Right atrium auricular region (tissue), 2 donors: Measurements from ENCODE around the gene CARD11. TPM values are rescaled to one million over a fixed set of nuclear protein-coding genes. Genes with fewer than 3 reads are reported as not detected.

Source experiments
- DNase-seq: peaks from one replicate; pipeline ENCODE4 v3.0.0-alpha.2; 2019; ENCODE audit warnings: low spot score
- H3K27ac ChIP-seq, 2 donors: fragments of 200-600 bp; sonication (generic); 1 replicate in 1 of 2; 2 replicates in 1 of 2; pipeline ENCODE4 v1.5.1; 2016 to 2019
- H3K27me3 ChIP-seq, 2 donors: fragments of 200-600 bp; sonication (generic); one replicate each; pipeline versions ENCODE4 v1.5.1 to v1.6.0; 2017 to 2019
- H3K36me3 ChIP-seq: fragments of 200-600 bp; sonication (generic); one replicate; pipeline ENCODE4 v1.5.1; 2016
- H3K4me1 ChIP-seq, 2 donors: fragments of 200-600 bp; sonication (generic); one replicate each; pipeline versions ENCODE4 v1.5.1 to v1.6.0; 2017 to 2019
- H3K4me3 ChIP-seq, 2 donors: fragments of 200-600 bp; sonication (generic); 1 replicate in 1 of 2; 2 replicates in 1 of 2; pipeline ENCODE4 v1.5.1; 2017 to 2019; ENCODE audit warnings: mild to moderate bottlenecking in 1 of 2, moderate library complexity in 1 of 2
- H3K9me3 ChIP-seq, 2 donors: fragments of 200-600 bp; sonication (generic); one replicate each; pipeline ENCODE4 v1.5.1; 2019
- CTCF ChIP-seq, 2 donors: fragments of 200-600 bp; sonication (generic); IDR thresholded peaks; one replicate each; pipeline ENCODE4 v1.5.1; 2019; ENCODE audit warnings: antibody characterized with exemption in 2 of 2
- total RNA-seq, 2 donors: library from RNA; depleted of rRNA; stranded (reverse); fragments of >200 nt; gene quantifications; one replicate each; pipeline ENCODE4 v1.1.0, GENCODE V29; 2016

CARD11 gene
- total RNA-seq, 2 donors from 2014 or later: 0.22 to 0.55 TPM

- H3K27ac ChIP-seq: no peak overlapping the region
- DNase-seq: no peak
- TF ChIP-seq CTCF (IDR thresholded peaks at IDR 0.05): no peak
- H3K4me3 ChIP-seq: no peak overlapping the region
- no peaks in the 10 kb centered on the region for H3K9me3 ChIP-seq
- no peaks in the 10 kb centered on the region for H3K4me1 ChIP-seq
- no peaks in the 10 kb centered on the region for H3K36me3 ChIP-seq
- H3K27me3 ChIP-seq: no peaks in the 10 kb centered on the region
These were observed 62.6 kb downstream of the CARD11 start for GRCh38 chr7:2981103-2981480.

- H3K27me3 ChIP-seq: no peaks in the 10 kb centered on the region
- no peaks in the 10 kb centered on the region for H3K36me3 ChIP-seq
- H3K27ac ChIP-seq: no peak overlapping the region
- H3K4me3 ChIP-seq: no peak overlapping the region
- TF ChIP-seq CTCF (IDR thresholded peaks at IDR 0.05): no peak
- DNase-seq: no peak
- H3K4me1 ChIP-seq: no peaks in the 10 kb centered on the region
- H3K9me3 ChIP-seq: no peaks in the 10 kb centered on the region
These were observed 63.1 kb downstream of the CARD11 start for GRCh38 chr7:2980401-2981102.

- Histone ChIP-seq H3K4me1 (no peaks in the 10 kb centered on the region), H3K27ac (no peak overlapping the region), H3K4me3 (no peak overlapping the region), H3K27me3 (no peaks in the 10 kb centered on the region), H3K36me3 (no peaks in the 10 kb centered on the region), H3K9me3 (no peaks in the 10 kb centered on the region)
- TF ChIP-seq CTCF (IDR thresholded peaks at IDR 0.05): no peak
- DNase-seq: no peak
These were observed 63.7 kb downstream of the CARD11 start for GRCh38 chr7:2979951-2980350.

DNA sequence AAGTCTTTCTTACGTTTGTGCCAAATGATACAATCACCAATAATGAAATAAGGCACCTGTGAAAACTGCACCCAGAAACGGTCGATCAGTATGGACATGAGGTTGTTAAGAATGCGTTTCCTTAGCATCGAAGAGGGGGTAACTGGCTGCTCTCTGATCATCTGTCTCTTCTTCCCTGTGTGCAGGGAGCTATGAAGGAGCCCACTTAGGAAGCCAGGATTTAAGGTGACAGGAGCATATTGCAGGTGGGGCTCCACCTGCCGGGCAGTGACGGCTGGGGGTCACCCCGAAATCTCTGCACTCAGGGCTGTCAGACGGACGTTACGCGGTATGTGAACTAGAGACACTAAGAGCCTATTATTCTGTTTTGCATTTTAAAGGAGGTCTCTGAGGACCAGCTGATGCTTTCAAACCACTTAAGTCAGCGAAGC, 64.5 kb downstream of the CARD11 start:
- H3K36me3 ChIP-seq: no peaks in the 10 kb centered on the region
- no peaks in the 10 kb centered on the region for H3K27me3 ChIP-seq
- H3K4me1 ChIP-seq: no peaks in the 10 kb centered on the region
- no peak for TF ChIP-seq CTCF (IDR thresholded peaks at IDR 0.05)
- H3K27ac ChIP-seq: no peak overlapping the region
- DNase-seq: no peak
- no peak overlapping the region for H3K4me3 ChIP-seq
- H3K9me3 ChIP-seq: no peaks in the 10 kb centered on the region

DNA sequence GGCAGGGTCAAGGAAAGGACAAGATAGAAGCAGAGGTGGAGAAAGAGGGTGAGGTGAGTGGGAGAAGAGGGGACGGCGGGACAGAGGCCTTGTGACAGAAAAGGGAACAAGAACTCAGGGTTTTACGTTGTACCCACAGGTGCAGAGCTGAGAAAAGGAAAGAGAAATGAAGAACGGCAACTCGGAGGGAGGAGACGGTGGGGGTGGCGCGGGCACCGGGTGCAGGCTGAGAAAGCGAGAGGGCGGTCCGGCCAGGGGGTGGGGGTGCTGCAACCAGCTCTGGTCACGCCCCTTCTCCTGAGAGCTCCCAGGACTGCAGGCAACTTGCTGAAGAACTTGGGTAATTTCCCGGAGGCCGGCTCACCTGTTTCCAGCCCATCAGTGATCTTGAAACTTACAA, 65.3 kb downstream of the CARD11 start:
- H3K4me3 ChIP-seq: no peak overlapping the region

More for the DNA sequence above, 65.3 kb downstream of the CARD11 start:
- H3K36me3 ChIP-seq: no peaks in the 10 kb centered on the region
- no peak overlapping the region for H3K27ac ChIP-seq
- no peaks in the 10 kb centered on the region for H3K27me3 ChIP-seq
- no peak for TF ChIP-seq CTCF (IDR thresholded peaks at IDR 0.05)
- no peaks in the 10 kb centered on the region for H3K9me3 ChIP-seq
- DNase-seq: no peak
- no peaks in the 10 kb centered on the region for H3K4me1 ChIP-seq
